HG03460 (cell line): ENCODE results near the gene DLG4.

Experiments
- ATAC-seq: cut with Tn5 transposase; IDR thresholded peaks from one replicate; pipeline ENCODE4 v1.9.1; 2021; ENCODE audit not compliant: unreplicated experiment

Gene DLG4

GRCh38 chr17:7233701-7234082 is 14.1 kb upstream of the DLG4 start:
- ATAC-seq = no peak

DNA sequence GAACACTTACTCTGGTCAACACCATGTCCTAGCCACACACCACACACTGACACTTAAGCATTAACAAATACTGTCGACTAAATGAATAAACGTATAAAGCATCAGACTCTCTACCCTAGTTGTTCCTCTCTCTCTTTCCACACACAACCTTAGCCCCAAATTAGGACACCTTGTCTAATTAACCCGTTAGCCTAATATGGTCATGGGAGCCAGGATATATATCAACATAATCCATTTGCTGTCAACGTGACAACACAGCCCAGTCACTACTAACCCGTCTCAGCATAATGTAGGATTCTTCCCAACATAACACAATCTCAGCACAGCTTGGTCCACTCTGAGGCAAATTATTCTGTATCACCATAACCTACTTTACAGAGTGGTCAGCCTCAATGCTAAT is 12.5 kb upstream of the DLG4 start:
- no peak for ATAC-seq

DNA sequence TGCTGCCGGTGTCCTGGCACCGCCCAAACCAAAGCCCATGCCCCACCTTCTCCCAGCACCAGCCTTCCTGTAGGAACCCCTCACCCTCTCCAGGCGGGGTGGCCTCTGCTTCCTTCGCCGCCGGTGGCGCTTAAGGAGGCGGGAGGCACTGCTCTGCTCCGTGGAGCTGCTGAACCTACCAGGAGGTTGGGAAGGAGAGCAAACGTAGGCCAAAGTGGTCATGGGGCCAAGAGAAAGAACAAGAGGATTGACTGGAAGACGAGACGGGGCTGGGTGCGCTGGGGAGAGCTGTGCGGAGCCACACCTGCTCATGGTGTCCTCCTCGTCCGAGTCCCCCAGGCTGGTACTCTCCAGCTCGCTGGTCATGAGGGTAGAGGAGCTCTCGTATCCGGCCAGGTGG is 9.9 kb upstream of the DLG4 start:
- no peak for ATAC-seq

- ATAC-seq = no peak
These were observed 9.3 kb upstream of the DLG4 start for GRCh38 chr17:7228920-7229319.

DNA sequence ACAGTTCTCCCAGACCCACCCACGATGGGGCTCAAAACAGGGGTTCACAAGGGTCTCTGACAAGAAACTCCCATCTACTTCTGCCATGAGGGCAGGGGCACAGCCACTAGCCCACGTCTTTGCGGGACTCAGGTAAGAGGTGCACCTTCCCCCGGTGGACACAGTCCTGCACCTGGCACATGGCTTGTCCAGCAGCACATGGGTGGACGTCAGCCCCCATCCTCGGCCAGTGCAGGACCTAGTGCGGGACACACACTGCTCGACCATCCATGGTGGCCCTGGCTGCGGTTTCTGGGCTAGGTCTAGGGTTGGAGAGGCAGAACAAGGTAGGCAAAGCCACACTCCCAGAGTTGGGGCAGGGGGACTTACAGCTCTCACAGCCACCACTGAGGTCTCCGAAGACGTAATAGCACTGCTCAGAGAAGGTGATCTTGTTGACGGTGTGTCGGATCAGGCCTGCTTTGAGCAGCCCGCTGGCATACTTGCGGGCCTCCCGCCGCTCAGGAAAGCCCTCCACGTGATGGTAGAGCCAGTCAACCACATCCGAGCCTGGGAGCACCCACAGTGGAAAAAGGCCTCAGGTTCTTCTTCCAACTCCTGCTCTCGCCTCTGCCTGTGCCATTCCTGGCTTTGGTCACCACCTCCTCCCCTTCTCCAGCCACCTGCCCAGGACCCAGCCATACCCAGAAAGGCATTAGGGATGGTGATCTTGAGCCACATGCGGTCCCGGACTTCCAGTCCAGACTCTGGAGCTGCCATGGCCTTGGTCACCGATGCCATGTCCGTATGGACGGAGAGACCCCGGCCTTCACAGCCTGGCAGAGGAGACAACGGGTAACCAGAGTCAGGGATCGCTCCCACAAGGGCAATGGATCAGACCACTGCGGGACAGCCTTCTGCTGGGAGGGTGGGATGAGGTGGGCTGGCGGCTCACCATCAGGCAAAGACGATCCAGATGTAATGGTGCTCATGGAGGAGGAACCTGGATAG is 7.4 kb upstream of the DLG4 start:
- ATAC-seq = no peak

GRCh38 chr17:7225711-7226331 is 6.2 kb upstream of the DLG4 start:
- ATAC-seq = no peak

DNA sequence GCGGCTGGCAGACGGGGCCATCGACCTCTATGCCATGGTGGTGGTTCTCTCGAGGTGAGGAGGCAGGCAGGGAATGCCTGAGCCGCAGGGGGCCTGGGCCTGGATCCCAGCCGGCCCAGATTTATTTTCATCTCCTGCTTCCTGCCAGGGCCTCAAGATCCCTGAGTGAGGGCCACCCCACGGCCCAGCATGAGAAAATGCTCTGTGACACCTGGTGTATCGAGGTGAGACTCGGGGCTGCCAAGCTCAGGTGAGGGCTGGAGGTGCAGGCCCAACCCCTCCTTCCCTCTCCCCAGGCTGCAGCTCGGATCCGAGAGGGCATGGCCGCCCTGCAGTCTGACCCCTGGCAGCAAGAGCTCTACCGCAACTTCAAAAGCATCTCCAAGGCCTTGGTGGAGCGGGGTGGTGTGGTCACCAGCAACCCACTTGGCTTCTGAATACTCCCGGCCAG is 5.0 kb upstream of the DLG4 start:
- ATAC-seq = no peak

DNA sequence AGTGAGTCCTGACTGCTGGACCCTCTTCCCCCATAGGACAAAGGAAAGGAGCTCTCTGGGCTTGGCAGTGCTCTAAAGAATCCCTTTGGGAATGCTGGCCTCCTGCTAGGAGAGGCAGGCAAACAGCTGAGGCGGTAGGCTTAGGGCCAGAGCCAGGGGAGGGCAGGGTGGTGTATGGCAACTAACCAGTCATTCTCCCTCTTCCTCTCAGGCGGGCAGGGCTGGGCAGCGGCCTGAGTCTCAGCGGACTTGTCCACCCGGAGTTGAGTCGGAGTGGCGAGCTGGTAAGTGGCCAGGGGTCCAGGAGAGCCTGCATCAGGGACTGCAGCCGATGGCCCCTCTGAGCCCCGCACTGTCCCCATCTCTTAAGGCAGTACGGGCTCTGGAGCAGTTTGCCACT is 4.5 kb upstream of the DLG4 start:
- ATAC-seq = no peak

- no peak for ATAC-seq
These were observed 3.7 kb upstream of the DLG4 start for GRCh38 chr17:7223375-7223774.

- ATAC-seq = no peak
These were observed 3.3 kb upstream of the DLG4 start for GRCh38 chr17:7222972-7223292.

DNA sequence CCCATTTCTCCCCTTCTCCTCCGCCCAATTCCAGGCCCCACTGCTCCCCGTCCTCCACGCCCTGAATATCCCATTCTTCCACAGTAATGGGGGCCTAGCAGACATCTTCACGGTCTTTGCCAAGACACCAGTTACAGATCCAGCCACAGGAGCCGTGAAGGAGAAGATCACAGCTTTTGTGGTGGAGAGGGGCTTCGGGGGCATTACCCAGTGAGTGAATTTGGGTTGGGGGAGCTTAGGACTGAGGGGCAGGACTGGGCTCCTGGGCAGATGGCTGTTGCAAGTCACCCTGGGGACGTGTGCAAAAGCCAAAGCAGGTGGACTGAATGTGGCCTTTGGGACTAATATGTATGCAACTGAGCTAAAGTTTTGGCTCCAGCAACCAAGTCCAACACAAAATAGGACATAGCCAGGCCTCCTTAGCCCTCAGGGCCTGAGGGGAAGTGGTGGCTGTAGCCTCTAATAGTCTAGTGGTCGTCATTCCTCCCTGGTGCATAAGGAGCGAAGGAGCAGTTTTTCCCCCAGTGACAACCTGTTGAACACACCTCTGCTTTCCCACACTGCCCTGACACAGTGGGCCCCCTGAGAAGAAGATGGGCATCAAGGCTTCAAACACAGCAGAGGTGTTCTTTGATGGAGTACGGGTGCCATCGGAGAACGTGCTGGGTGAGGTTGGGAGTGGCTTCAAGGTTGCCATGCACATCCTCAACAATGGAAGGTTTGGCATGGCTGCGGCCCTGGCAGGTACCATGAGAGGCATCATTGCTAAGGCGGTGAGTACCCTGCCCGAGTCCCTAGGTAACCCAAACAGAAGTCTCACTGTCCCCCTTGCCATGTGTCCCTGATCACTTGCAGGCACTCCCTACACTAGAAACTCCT is 2.7 kb upstream of the DLG4 start:
- ATAC-seq = no peak

DNA sequence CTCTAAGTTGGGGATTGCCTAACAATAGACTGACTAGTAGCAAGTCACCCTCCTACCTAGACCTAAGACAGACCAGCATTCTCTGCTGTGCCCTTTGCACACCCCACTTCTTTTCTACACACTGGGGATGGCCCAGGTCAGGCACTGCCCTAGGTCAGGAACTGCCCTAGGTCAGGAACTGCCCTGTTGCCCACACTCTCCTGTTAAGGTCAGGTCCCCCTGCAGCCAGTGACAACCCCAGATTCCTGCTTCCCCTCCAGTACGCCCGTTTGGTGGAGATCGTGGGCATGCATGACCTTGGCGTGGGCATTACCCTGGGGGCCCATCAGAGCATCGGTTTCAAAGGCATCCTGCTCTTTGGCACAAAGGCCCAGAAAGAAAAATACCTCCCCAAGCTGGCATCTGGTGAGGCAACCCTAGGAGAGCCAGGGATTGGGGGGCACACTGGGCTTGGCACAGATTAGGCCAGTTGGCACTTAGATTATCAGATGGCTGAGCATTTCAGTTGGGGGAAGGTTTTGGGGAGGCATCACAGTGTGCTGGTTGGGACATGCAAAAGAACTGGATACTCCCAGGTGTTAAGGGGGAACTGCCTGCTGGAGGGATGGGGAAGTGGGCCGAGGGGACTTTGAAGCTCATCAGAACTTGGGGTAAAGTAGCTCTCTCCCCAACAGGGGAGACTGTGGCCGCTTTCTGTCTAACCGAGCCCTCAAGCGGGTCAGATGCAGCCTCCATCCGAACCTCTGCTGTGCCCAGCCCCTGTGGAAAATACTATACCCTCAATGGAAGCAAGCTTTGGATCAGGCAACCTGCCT is 1.8 kb upstream of the DLG4 start:
- no peak for ATAC-seq

DNA sequence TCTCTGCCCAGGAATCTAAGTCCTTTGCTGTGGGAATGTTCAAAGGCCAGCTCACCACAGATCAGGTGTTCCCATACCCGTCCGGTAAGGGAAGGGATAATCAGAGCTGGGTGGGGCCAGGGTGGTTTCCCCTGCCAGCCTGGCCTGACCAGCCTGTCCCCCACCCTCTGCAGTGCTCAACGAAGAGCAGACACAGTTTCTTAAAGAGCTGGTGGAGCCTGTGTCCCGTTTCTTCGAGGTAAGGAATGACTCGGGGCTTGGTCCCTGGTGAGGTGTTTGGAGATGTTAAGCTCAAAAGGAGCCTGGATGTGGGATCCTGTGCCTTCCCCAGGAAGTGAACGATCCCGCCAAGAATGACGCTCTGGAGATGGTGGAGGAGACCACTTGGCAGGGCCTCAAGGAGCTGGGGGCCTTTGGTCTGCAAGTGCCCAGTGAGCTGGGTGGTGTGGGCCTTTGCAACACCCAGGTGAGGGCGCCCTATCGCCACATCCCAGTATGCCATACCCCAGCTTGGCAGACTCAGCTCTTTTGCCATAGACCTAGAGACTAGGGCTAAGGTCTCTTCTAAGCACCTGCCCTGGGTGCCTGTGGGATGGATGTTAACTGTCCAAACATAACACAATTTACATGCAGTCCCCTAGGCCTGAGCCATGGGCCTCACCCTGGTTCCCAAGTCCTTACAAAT is 1.1 kb upstream of the DLG4 start:
- ATAC-seq = no peak

- ATAC-seq = no peak
These were observed 316 bp downstream of the DLG4 start for GRCh38 chr17:7219229-7219811.

DNA sequence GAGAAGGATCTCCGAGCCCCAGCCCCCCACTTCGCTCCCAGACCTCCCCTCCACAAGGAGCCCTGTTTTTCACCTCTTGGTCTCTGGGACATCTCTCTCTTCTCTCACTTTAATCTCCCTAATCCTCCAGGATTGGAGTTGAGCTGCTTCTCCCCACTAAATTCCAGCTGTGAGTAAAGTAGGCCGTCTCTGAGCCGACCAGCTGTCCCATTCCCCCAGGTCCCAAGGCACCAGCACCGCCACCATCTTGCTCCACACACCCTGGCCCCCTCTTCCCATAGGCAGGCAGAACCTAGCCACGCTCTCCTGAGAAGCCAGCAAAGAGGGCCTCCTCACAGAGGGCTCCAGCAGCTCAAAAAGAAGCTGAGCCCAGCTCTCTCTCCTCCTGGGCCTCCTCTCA is 878 bp downstream of the DLG4 start:
- no peak for ATAC-seq

DNA sequence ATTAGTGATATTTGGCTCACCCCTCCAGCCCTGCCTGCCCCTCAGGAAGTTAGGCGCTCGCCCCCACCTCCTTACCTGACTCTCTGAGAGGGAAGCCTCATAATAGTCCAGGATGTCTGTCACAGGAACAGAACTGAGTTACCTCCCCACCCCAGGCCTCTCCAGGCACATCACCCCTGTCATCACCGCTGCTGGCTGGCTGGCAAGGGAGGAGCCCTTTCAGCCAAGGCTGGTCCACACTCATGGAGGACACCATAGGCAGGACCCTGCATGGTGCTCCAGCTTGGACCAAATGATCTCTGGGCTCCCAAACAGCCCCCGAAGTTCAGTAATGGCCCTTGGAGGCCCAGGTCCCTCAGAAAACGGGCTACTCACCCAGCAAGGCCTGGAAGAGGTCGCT is 1.5 kb downstream of the DLG4 start:
- ATAC-seq = no peak

- no peak for ATAC-seq
These were observed 2.3 kb downstream of the DLG4 start for GRCh38 chr17:7217113-7217987.

DNA sequence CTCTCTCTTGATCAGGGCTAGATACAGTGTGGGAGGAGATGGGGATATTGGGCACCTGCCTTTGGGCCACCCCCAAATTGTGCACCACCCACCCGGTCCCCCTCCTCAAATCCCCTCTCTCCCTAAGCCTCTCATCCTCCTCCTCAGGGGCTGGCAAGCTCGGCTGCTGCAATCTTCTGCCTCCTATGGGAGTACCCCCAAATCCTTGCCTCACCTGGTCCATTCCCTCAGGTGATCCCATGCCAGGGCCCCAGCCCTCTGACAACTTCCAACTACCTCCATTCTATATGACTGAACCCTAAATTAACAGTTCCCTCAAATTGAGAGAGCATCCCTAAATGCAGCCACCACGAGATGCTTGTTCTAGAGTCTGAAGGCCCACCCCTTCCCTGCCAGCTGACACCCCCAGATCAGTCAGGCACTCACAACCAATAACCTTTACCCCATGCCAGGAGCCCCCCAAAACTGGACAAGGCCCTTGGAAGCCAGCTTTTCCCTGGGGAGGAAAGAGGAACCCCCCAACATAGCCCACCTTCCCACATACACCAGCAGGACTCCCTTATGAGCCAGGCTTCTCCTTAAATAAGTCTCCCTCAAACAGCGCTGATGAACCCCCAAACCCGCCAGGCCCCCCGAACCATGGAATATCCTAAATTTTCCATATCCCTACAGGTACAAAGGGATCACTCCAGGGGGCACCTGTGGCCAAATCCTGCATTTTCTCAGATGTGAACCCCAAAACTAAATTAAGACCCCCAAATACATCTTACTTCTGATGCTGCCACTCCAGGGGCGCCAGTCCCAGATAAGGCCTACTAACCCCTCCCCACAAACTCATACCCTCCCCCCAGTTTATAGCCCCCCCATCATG is 3.2 kb downstream of the DLG4 start:
- no peak for ATAC-seq
